HG03521 (cell line): Measurements from ENCODE around the gene TRIM8.
A peak's percentile ranks its signal among the peaks of the same experiment; 100 is the strongest.

Source experiments
- ATAC-seq: cut with Tn5 transposase; IDR thresholded peaks from one replicate; pipeline ENCODE4 v1.9.1; 2021; ENCODE audit warnings: mild to moderate bottlenecking, moderate library complexity; ENCODE audit not compliant: unreplicated experiment

The TRIM8 gene

DNA sequence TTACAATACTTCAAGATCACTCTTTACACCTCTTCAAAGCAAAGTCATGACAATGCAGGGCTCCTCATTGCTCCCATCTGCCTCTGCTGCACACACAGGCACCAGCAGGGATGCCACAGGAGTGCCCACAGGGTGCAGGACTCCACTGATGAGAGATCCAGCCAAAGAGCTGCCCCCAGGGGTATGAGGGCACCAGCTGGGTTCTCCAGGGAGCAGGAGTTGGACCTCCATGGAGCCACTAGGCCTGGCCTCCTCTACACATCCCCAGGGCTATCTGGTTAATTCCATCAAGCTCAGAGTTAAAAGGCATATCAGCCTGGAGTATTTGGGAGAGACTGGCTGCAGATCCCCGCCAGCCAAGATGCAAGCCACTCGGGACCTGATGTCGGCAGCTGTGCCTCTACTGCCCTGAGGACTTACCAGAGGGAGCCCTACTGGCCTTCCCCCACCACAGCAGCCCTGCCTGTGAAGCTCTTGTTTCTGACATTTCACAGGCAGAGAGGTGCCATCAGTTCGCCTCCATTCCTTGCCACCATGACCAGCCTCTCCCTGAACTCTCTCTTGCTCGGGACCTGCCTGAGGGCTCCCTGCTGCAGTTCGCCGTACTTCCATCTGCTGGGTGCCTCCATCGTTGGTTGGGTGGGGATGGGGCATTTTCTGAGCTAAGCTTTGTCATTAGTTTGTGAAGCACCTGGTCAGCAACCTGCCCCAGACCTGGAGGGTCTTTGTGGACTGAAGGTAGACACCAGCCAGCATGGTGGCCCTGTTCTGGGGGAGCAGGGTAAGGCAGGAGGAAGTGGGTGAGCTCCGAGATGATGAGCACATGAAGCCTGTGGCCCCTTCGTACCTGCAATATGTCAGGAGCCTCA is 12.5 kb upstream of the TRIM8 start:
- no peak for ATAC-seq

- ATAC-seq: no peak
Observed at GRCh38 chr10:102632394-102633111, 11.7 kb upstream of the TRIM8 start.

- no peak for ATAC-seq
Observed at GRCh38 chr10:102633287-102633686, 11.0 kb upstream of the TRIM8 start.

DNA sequence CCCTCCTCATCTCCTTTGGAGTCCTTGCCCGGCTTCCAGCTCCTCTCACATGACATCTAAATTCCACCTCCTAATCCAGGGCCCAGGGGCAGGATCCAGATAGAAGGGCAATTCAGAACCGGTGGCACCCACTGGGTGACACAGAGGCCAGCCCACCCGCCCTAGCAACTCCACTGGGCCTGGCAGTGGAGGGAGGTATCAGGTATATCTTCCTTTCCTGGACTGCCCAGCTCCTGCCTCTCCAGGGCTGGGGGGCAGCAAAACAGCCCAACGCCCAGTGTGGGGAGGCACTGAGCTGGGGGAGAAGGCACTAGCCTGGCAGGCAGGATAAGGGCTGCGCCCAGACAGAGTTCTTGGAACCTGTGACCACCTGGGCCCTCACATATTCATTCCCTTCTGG is 10.4 kb upstream of the TRIM8 start:
- ATAC-seq: no peak

DNA sequence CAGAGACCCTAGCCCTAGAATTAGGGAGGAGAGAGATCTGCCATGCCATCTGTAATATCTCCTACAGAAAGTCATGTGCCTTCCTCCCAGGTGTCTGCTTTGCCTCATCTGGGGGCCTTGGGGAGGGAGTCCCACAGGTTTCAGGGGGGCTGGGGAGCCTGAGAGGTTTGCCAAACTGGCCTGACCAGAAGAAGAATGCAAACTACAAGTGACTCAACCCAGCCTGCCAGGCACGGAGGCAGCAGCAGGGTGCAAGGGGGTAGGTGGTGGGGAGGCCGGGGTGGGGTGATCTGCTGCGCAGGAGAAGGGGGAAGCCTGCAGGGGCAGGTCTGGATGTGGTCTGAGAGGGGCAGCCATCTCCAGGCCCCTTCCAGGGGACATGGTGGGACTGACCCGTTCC is 9.6 kb upstream of the TRIM8 start:
- no peak for ATAC-seq

GRCh38 chr10:102635377-102635776 is 8.9 kb upstream of the TRIM8 start:
- no peak for ATAC-seq

DNA sequence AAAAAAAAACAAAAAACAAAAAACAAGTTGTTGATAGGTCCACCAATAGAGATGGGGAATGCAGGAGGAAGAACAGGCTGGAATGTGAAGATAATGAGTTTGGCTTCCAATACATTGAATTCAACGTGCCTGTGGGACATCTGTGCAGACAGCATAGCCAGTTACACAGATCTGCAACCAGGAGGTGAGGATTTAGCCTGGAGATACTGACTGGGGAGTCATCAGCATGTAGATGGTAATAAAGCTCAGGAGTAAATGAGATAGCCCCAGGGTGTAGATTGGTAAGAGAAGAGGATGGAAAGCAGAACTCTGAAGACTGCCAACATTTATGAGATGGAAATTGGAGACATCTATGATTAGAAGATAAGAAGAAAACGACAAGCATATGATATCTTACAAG is 4.7 kb upstream of the TRIM8 start:
- no peak for ATAC-seq

- no peak for ATAC-seq
Observed at GRCh38 chr10:102641402-102641801, 2.9 kb upstream of the TRIM8 start.

DNA sequence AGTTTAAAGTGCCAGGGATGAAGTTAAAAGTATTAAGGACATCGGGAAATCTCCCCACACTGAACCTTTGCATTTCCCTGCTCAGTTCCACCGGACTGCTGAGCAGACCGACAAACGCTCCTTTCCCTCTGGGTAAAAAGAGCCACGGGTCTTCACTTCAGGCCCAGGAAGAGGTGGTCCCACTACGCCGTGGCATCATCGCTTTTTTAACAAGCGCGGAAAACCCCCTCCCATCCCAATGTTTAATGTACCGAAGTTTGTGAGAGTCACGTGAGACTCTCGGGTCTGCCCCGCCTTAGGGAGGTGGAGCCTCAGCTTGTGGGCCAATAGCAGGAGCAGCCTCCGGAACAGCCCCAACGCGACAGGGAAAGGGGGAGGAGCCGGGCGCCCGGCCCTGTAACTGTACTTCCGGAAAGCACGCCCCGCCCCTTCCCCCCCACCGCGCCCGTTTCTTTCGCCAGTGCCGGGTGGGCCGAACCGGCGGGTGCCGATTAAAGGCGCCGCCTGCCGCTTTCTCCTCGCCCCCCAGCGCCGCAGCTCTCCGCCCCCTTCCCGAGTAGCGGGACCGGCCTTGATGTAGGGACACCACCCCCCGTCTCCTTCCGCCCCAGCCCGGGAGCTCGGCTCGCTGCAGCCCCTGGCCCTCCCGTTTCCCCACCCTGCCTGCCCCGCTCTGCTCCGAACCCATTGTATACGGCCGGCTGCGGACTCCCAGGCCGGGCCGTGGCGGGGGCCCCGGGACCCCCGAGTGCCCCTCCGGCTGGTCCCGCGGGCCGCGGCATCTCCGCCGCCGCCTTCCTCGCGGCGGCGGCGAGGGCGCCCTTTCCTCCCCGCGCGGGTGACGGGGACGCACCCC is 2.2 kb upstream of the TRIM8 start:
- ATAC-seq: peak; percentile 56

DNA sequence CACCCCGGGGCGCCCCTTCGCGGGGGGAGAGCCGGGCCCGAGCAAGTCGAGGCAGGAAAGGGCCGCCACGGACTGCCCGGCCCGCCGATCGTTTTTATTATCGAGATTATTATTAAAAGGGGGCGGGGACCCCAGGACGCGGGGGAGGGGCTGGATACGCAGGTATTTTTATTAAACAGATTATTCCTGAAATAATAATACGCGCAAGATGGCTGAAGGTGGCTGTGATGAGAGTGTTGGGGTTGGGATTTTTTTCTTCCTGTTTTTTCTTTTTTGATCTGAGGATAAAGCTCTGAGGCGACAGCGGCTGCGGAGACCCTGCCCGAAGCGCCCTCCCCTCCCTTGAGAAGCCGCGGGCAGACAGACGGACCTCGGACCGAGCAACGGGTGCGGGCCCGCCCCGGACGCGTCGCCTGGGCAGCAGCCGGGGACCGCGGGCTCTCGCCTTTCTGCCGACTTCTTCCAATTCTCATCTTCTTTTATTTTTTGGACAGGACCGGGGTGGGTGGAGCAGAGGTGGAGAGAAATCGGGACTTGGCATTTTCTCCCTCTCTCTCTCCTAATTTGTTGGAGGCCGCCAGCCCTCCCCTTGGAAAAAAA is 1.4 kb upstream of the TRIM8 start:
- no peak for ATAC-seq

DNA sequence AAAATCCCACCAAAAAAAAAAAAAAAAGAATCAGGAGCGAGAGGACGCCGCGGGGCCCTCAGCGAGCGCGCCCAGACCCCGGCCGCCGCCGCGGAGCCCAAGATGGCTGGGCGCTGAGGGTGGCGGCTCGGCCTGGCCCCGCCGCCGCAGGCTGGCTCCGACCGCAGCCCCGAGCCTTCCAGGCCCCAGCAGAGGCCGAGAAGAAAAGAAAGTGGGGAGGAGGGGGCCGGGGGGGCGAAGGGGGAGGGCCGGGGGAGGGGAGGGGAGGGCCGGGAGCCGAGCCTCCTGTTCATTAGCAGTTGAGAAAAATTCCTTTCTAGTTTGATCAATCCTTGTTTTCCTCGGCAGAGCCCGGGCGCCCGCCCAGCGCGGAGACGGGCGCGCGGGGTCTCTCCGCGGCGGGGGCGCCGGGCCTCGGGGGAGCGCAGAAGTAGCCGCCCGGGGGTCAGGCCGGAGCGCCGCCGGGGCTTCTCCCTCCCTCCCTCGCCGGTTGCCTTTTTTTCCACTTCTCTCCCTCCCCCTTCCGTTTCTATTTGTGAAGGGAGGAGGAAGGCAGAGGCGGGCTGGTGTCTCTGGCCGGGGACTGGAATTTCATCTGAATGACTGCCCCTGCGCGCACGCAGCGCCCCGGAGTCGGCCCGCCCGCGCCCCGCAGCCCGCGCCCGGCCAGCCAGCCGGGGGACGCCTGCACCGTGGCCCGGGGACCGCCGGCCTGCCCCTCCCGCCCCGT is 778 bp upstream of the TRIM8 start:
- no peak for ATAC-seq

DNA sequence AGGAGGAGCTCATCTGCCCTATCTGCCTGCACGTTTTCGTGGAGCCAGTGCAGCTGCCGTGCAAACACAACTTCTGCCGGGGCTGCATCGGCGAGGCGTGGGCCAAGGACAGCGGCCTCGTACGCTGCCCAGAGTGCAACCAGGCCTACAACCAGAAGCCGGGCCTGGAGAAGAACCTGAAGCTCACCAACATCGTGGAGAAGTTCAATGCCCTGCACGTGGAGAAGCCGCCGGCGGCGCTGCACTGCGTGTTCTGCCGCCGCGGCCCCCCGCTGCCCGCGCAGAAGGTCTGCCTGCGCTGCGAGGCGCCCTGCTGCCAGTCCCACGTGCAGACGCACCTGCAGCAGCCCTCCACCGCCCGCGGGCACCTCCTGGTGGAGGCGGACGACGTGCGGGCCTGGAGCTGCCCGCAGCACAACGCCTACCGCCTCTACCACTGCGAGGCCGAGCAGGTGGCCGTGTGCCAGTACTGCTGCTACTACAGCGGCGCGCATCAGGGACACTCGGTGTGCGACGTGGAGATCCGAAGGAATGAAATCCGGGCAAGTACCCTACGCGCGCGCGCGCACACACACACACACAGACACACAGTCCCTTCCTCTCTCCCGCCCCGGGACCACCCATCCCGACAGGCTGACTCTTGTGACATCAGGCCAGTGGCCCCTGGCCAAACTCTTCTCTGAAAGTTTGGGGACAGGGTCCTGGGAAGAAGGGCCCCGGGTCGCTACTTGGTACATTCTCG is 538 bp downstream of the TRIM8 start:
- ATAC-seq: peak; percentile 10

- ATAC-seq: no peak
Observed at GRCh38 chr10:102645388-102645740, 1.1 kb downstream of the TRIM8 start.

DNA sequence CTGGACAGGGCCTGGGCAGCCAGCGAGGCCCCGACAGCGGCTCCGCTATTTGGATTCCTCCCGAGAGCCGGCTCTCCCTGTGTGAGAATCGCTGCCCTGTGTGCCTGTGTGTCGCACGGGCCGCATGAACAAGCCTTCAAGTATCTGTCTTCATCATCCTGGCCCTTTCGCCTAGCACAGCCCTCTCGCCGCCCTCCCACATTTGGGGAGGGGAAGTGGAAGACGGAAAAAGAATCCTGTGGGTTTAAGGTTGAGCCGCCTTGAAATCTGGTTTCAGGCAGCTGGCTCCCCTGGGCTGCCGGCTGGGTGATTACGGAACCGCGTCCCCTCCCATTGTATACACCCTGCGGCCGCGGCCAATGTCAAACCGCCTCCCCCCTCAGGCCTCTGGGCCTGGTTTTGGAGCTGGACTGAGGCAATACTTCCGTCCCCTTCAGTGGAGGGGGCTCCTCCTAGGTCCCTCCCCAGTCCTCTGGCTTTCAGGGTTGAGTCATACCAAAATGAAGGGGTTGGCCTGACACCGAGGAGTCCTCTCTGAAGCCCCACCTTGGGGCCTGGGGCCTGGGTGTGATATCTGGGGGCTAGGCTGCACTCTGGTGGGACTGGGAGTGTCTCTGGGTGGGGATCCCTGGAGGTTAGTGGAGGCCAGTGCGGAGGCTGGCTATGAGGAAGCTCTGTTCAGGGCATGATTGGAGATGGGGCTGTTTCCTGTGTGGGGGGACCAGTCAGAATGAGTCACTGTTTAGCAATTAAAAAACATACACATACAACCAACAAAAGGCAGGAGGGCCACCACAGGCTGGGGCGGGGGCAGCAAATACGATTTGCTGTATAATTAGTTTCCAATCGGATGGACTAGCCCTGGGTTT is 1.7 kb downstream of the TRIM8 start:
- ATAC-seq: peak; percentile 17

DNA sequence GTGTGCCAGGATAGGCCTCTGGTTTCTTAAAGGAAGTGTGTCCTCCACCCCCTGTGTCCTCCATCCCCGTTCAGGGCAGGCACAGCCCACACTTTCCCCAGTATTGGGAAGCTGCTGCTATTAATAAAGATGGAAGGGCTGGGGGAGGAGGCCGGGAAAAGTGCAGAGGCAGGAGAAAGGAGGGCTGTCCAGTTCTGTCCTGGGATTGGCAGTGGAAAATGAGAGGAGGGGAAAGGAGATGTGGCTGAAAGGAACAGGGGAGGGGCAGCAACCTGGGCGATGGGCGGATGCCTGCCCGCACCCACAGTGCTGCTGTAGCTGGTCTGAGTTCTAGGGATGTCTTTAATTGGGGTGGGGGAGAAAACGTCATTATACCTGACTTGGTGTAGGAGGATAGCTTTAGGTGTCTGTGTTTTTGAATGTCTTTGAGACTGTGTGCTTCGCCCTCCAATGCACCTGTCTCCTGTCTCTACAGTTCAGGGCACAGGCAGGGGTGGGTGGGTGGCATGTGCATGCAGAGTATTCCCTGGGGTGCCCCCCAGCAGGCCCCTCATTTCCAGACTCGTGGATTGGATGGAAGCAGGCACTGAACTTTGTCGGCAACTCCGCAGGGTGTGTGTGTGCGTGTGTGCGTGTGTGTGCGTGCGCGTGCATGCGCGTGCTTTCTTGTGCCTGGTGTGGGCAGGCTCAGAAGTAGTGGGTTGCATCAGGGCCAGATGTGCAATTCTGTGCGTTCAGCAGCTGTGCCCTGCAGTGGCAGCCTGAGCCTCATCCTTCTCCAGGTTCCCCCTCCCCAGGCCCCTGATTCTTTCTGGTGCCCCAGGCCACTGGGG is 2.5 kb downstream of the TRIM8 start:
- ATAC-seq: no peak

GRCh38 chr10:102647443-102648268 is 3.4 kb downstream of the TRIM8 start:
- no peak for ATAC-seq

GRCh38 chr10:102648269-102648888 is 4.1 kb downstream of the TRIM8 start:
- ATAC-seq: no peak
